ENCODE data around the gene DCTN4. TPM values are rescaled to one million over a fixed set of nuclear protein-coding genes. Genes with fewer than 3 reads are reported as not detected.

The DCTN4 gene
- total RNA-seq, 4 donors from 2014 or later, result 49.8 to 78.6 (median 55.2) TPM

DNA sequence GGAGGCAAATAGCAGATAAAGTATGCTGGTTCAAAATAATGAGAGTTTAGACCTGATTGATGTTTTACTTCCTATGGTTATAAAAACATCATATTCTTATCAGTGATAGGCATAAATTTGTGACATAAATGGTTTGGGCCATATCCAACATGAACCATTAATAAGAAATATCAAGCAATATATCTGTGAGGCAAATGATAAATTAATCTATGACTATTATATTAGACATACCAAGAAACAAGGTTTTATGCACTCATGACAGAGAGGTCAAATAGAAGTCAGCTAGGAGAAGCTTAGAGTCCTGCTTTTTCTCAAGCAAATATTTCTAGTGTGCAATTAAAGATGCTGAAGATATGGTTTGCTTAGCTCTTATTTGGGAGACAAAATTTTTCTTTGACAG lies 30.2 kb upstream of the DCTN4 start:
- TF ChIP-seq POLR2AphosphoS5 (IDR thresholded peaks at IDR 0.05), result no peak
- TF ChIP-seq, protein P1, sequence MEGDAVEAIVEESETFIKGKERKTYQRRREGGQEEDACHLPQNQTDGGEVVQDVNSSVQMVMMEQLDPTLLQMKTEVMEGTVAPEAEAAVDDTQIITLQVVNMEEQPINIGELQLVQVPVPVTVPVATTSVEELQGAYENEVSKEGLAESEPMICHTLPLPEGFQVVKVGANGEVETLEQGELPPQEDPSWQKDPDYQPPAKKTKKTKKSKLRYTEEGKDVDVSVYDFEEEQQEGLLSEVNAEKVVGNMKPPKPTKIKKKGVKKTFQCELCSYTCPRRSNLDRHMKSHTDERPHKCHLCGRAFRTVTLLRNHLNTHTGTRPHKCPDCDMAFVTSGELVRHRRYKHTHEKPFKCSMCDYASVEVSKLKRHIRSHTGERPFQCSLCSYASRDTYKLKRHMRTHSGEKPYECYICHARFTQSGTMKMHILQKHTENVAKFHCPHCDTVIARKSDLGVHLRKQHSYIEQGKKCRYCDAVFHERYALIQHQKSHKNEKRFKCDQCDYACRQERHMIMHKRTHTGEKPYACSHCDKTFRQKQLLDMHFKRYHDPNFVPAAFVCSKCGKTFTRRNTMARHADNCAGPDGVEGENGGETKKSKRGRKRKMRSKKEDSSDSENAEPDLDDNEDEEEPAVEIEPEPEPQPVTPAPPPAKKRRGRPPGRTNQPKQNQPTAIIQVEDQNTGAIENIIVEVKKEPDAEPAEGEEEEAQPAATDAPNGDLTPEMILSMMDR (IDR thresholded peaks at IDR 0.05), result no peak
- no peak for TF ChIP-seq EP300 (IDR thresholded peaks at IDR 0.05)
- no peak for TF ChIP-seq POLR2A (IDR thresholded peaks at IDR 0.05)
- H3K27ac ChIP-seq, result no peak overlapping the region
- no peaks in the 10 kb centered on the region for H3K27me3 ChIP-seq
- H3K36me3 ChIP-seq, result no peaks in the 10 kb centered on the region
- no peak overlapping the region for H3K4me3 ChIP-seq
- peaks cover 3 to 63% (median 4%) of the 10 kb centered on the region in 3 donors for H3K4me1 ChIP-seq
- ATAC-seq, result no peak
- no peaks in the 10 kb centered on the region for H3K9me3 ChIP-seq

DNA sequence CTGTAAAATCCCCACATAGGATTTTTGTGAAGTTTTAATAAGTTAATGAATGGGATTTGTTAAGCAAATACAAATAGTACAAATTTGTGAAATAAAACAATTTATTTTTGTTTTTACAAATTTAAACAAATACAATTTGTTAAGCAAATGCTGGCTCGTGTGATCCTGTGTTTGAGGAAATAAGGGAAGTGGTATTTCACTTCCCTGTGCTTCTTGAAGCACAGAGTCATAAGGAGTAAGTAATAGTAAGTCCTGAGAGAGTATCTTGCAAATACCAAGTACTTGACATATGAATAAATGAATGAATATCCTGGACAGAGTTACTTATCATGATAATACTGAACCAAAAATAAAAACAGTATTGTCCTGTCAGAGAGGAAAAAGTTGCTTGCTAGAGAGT lies 28.8 kb upstream of the DCTN4 start:
- no peak overlapping the region for H3K27ac ChIP-seq
- no peaks in the 10 kb centered on the region for H3K36me3 ChIP-seq
- TF ChIP-seq, protein P1 (IDR thresholded peaks at IDR 0.05), result no peak
- TF ChIP-seq POLR2A (IDR thresholded peaks at IDR 0.05) (no peak), EP300 (IDR thresholded peaks at IDR 0.05) (no peak), POLR2AphosphoS5 (IDR thresholded peaks at IDR 0.05) (no peak)
- peaks cover 11 to 76% (median 15%) of the 10 kb centered on the region in 3 donors for H3K4me1 ChIP-seq
- no peaks in the 10 kb centered on the region for H3K9me3 ChIP-seq
- ATAC-seq, result no peak
- WGBS, 2 donors (ENCODE audit: low coverage in 1 of 2), result 24 to 55% methylated on average over 1 of the region's 1 CpG
- H3K27me3 ChIP-seq, result no peaks in the 10 kb centered on the region
- no peak overlapping the region for H3K4me3 ChIP-seq

DNA sequence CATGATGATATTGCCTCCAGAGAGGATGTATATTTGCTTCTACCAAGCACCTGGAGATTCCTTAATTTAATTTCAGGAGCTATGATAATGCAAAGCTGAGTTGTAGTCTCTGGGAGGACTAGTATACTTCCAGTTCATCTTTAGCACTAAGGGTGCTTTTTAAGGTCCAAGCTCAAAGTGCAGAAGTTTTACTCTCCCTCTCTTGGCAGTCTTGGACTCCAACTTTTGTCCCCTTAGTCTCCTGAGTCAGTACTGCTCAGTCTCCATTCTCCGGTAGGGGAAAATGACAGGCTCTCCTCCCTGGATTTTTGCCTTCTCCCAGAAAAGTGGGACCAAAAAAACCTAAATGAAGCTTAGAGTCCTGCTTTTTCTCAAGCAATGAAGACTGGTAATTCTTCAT lies 28.1 kb upstream of the DCTN4 start:
- H3K4me1 ChIP-seq, result peaks cover 16 to 84% (median 22%) of the 10 kb centered on the region in 3 donors
- H3K4me3 ChIP-seq, result no peak overlapping the region
- ATAC-seq, result no peak
- no peak overlapping the region for H3K27ac ChIP-seq
- WGBS, 2 donors (ENCODE audit: low coverage in 1 of 2), result 70 to 100% methylated on average over 1 of the region's 1 CpG
- no peaks in the 10 kb centered on the region for H3K9me3 ChIP-seq
- TF ChIP-seq, protein P1 (IDR thresholded peaks at IDR 0.05), result no peak
- TF ChIP-seq EP300 (IDR thresholded peaks at IDR 0.05) (no peak), POLR2A (IDR thresholded peaks at IDR 0.05) (no peak), POLR2AphosphoS5 (IDR thresholded peaks at IDR 0.05) (no peak)
- H3K36me3 ChIP-seq, result no peaks in the 10 kb centered on the region
- H3K27me3 ChIP-seq, result no peaks in the 10 kb centered on the region

DNA sequence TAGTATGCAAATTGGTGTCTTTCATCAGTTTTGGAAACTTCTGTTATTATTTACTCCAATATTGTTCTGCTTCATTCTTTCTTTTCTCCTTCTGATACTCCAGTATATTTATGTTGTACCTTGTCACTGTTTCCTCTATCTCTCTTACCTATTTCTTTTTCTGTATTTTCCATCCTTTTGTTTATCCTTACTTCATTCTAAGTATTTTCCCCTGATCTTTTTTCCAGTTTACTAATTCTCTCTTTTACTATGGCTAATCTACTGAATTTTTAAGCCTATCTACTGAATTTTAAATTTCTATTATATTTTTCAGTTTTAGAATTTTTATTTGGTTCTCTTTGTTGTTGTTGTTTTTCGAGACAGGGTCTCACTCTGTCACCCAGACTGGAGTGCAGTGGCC lies 27.1 kb upstream of the DCTN4 start:
- H3K4me3 ChIP-seq, result no peak overlapping the region
- H3K36me3 ChIP-seq, result no peaks in the 10 kb centered on the region
- no peaks in the 10 kb centered on the region for H3K27me3 ChIP-seq
- no peaks in the 10 kb centered on the region for H3K9me3 ChIP-seq
- H3K4me1 ChIP-seq, result peaks cover 21 to 84% (median 31%) of the 10 kb centered on the region in 3 donors
- 100% methylated on average over 1 of the region's 1 CpG for WGBS, 2 donors (ENCODE audit: low coverage in 1 of 2)
- ATAC-seq, result no peak
- no peak overlapping the region for H3K27ac ChIP-seq
- no peak for TF ChIP-seq POLR2A (IDR thresholded peaks at IDR 0.05)
- TF ChIP-seq, protein P1 (IDR thresholded peaks at IDR 0.05), result no peak
- no peak for TF ChIP-seq POLR2AphosphoS5 (IDR thresholded peaks at IDR 0.05)
- TF ChIP-seq EP300 (IDR thresholded peaks at IDR 0.05), result no peak

GRCh38 chr5:150783422-150783928 lies 24.7 kb upstream of the DCTN4 start:
- H3K4me3 ChIP-seq, result peak overlapping the region in 1 of 2 donors; percentile 13
- 4 to 14% methylated on average over 2 to 5 of the region's 7 CpGs for WGBS, 2 donors (ENCODE audit: low coverage in 1 of 2)

More at GRCh38 chr5:150783422-150783928, 24.7 kb upstream of the DCTN4 start:
- H3K9me3 ChIP-seq, result no peaks in the 10 kb centered on the region
- no peaks in the 10 kb centered on the region for H3K27me3 ChIP-seq
- peak overlapping the region; percentile 92 to 96 (median 96) for H3K27ac ChIP-seq
- H3K36me3 ChIP-seq, result no peaks in the 10 kb centered on the region
- peaks cover 26 to 81% (median 36%) of the 10 kb centered on the region in 3 donors for H3K4me1 ChIP-seq
- ATAC-seq, result peak; percentile 17
- no peak for TF ChIP-seq POLR2A (IDR thresholded peaks at IDR 0.05)
- peak; percentile 65 for TF ChIP-seq POLR2AphosphoS5 (IDR thresholded peaks at IDR 0.05)

Measured in gastroesophageal sphincter (tissue), 4 donors.